Esophagus muscularis mucosa (tissue), 4 donors: ENCODE results near the gene SMIM7. TPM values are rescaled to one million over a fixed set of nuclear protein-coding genes. Genes with fewer than 3 reads are reported as not detected.

Source experiments
- DNase-seq: peaks from one replicate; pipeline ENCODE4 v3.0.0-alpha.2; 2017; ENCODE audit errors: extremely low spot score
- H3K27ac ChIP-seq, 4 donors: fragments of 200-600 bp; sonication (generic); replicated peaks in 1 of 4; 1 replicate in 3 of 4; 2 replicates in 1 of 4; pipeline ENCODE4 v1.5.1; 2016 to 2019; ENCODE audit warnings: mild to moderate bottlenecking in 1 of 4
- H3K27me3 ChIP-seq, 4 donors: fragments of 200-600 bp; sonication (generic); one replicate each; pipeline versions ENCODE4 v1.5.1 to v1.6.0; 2016 to 2019
- H3K36me3 ChIP-seq, 4 donors: fragments of 200-600 bp; sonication (generic); one replicate each; pipeline ENCODE4 v1.5.1; 2016 to 2019
- H3K4me1 ChIP-seq, 4 donors: fragments of 200-600 bp; sonication (generic); one replicate each; pipeline ENCODE4 v1.5.1; 2016 to 2019
- H3K4me3 ChIP-seq, 4 donors: fragments of 200-600 bp; sonication (generic); 1 replicate in 2 of 4; 2 replicates in 2 of 4; pipeline ENCODE4 v1.5.1; 2016 to 2019; ENCODE audit warnings: mild to moderate bottlenecking in 4 of 4, moderate library complexity in 1 of 4
- H3K9me3 ChIP-seq, 4 donors: fragments of 200-600 bp; sonication (generic); 1 replicate in 3 of 4; 2 replicates in 1 of 4; pipeline ENCODE4 v1.5.1; 2016 to 2019
- CTCF ChIP-seq, 3 experiments: fragments of 200-600 bp in 2 of 3; fragments of 450-650 bp in 1 of 3; sonication (generic) in 2 of 3; IDR thresholded peaks; one replicate each; pipeline ENCODE4 v1.5.1; 2017 to 2019; ENCODE audit warnings: antibody characterized with exemption in 3 of 3, mild to moderate bottlenecking in 2 of 3, moderate library complexity in 1 of 3
- EP300 ChIP-seq: sonication (generic); formaldehyde crosslinking; IDR thresholded peaks from one replicate; pipeline ENCODE4 v1.6.1; 2017; ENCODE audit warnings: antibody characterized with exemption
- POLR2A ChIP-seq: fragments of 450-650 bp; IDR thresholded peaks from one replicate; pipeline ENCODE4 v1.6.1; 2017; ENCODE audit warnings: antibody characterized with exemption, moderate library complexity, mild to moderate bottlenecking, low read depth
- POLR2AphosphoS5 ChIP-seq, 2 donors: sonication (generic); formaldehyde crosslinking; IDR thresholded peaks; one replicate each; pipeline ENCODE4 v1.6.1; 2017; ENCODE audit warnings: antibody characterized with exemption in 2 of 2
- WGBS: methylation state at CpG from one replicate; pipeline ENCODE4 v1.1.5; 2018; 5-methylcytosine and 5-hydroxymethylcytosine counted together
- intact Hi-C: fragments of 100-400 bp; cut with DNase I; formaldehyde crosslinking; loops from one replicate; pipeline ENCODE4 v1.15.1; 2023
- total RNA-seq, 4 donors: library from RNA; depleted of rRNA; stranded (reverse); fragments of >200 nt; gene quantifications; one replicate each; pipeline versions ENCODE4 v1.1.0 to v1.2.1, GENCODE V29; 2016

SMIM7 gene
- total RNA-seq, 4 donors from 2014 or later: 58.5 to 85.0 (median 69.8) TPM

GRCh38 chr19:16600824-16601223, 59.1 kb downstream of the SMIM7 start:
- Histone ChIP-seq H3K9me3 (no peaks in the 10 kb centered on the region), H3K27me3 (no peaks in the 10 kb centered on the region), H3K4me1 (peaks cover 36 to 87% (median 49%) of the 10 kb centered on the region in 4 donors), H3K36me3 (no peaks in the 10 kb centered on the region), H3K27ac (no peak overlapping the region), H3K4me3 (no peak overlapping the region)
- DNase-seq: no peak
- 94% methylated on average over 4 of the region's 5 CpGs for WGBS
- intact Hi-C loops: no loop called here
- TF ChIP-seq POLR2A (no peak), EP300 (no peak), POLR2AphosphoS5 (IDR thresholded peaks at IDR 0.05) (no peak)

DNA sequence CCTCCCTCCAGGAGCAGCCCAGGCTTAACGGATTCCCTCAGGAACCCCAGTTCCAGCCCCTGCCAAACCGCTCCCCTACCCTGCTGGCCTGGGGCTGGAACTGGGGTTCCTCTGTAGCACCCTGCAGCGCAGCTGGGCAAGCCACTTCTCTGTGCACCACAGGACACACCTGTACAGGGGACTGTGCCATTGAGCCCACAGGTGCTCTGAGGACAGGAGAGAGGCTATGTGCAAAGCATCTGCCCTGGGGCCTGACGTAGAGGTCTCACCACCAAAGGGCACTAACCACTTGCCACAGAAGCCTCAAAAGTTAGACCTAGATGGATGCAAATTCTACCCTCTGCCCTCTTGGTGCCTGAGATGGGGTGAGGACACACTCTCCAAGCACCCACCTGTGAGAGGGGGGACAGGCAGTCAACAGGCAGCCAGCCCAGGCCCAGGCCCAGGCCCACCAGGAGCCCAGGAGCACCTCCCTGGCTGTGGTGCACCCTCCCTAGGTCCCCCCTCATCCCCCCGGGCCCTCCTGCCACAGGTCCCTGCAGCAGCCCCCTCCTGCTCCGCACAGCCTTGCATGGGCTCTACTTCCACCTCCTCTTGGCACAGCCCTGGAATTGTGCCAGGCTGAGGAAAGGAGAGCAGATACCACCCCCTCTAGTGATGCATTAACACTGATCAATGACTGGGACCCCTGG, 60.1 kb downstream of the SMIM7 start:
- Histone ChIP-seq H3K4me1 (peaks cover 33 to 87% (median 46%) of the 10 kb centered on the region in 4 donors), H3K4me3 (no peak overlapping the region), H3K27ac (no peak overlapping the region), H3K9me3 (no peaks in the 10 kb centered on the region), H3K27me3 (no peaks in the 10 kb centered on the region), H3K36me3 (no peaks in the 10 kb centered on the region)
- 87% methylated on average over 5 of the region's 6 CpGs for WGBS
- intact Hi-C loops: no loop called here
- DNase-seq: no peak
- TF ChIP-seq POLR2A: no peak
- no peak for TF ChIP-seq CTCF (IDR thresholded peaks at IDR 0.05)
- TF ChIP-seq POLR2AphosphoS5 (IDR thresholded peaks at IDR 0.05): no peak
- TF ChIP-seq EP300: no peak

- no peak overlapping the region for H3K4me3 ChIP-seq
- DNase-seq: no peak
- intact Hi-C loops: no loop called here
- H3K36me3 ChIP-seq: no peaks in the 10 kb centered on the region
- 63% methylated on average over 4 of the region's 4 CpGs for WGBS
- peak overlapping the region in 2 of 4 donors; percentile 28 to 51 for H3K27ac ChIP-seq
- no peak for TF ChIP-seq EP300
- no peaks in the 10 kb centered on the region for H3K9me3 ChIP-seq
- H3K4me1 ChIP-seq: peaks cover 42 to 87% (median 54%) of the 10 kb centered on the region in 4 donors
- H3K27me3 ChIP-seq: no peaks in the 10 kb centered on the region
These were observed 61.1 kb downstream of the SMIM7 start for GRCh38 chr19:16598848-16599247.

- H3K4me3 ChIP-seq: no peak overlapping the region
- DNase-seq: no peak
- WGBS: 91% methylated on average over 8 of the region's 9 CpGs
- H3K4me1 ChIP-seq: peaks cover 60 to 94% (median 69%) of the 10 kb centered on the region in 4 donors
- no peak overlapping the region for H3K27ac ChIP-seq
- TF ChIP-seq CTCF (IDR thresholded peaks at IDR 0.05) (no peak), POLR2AphosphoS5 (IDR thresholded peaks at IDR 0.05) (no peak), EP300 (no peak), POLR2A (no peak)
- intact Hi-C loops: no loop called here
- H3K9me3 ChIP-seq: no peaks in the 10 kb centered on the region
- H3K27me3 ChIP-seq: no peaks in the 10 kb centered on the region
- H3K36me3 ChIP-seq: no peaks in the 10 kb centered on the region
These were observed 63.5 kb downstream of the SMIM7 start for GRCh38 chr19:16596399-16596798.

Other genes with a start within 250 kb of the SMIM7 start
- 10 to 100 TPM; 14.2 to 30.8 (median 18.0) TPM for gene EPS15L1, start 188.2 kb downstream of the SMIM7 start, total RNA-seq
- gene CALR3, start 164.0 kb downstream of the SMIM7 start, total RNA-seq: not detected
- gene C19orf44, start 163.8 kb downstream of the SMIM7 start, total RNA-seq: 10 to 100 TPM in 1 of 4 donors, 1 to 10 TPM in 3; 7.0 to 10.4 (median 8.5) TPM
- 10 to 100 TPM in 3 of 4 donors, 1 to 10 TPM in 1; 9.1 to 18.0 (median 12.9) TPM for gene CHERP, start 117.7 kb downstream of the SMIM7 start, total RNA-seq
- 10 to 100 TPM; 22.8 to 39.7 (median 34.0) TPM for gene SLC35E1, start 87.7 kb downstream of the SMIM7 start, total RNA-seq
- gene MED26, start 31.9 kb downstream of the SMIM7 start, total RNA-seq: 10 to 100 TPM in 2 of 4 donors, 1 to 10 TPM in 2; 4.2 to 11.7 (median 8.8) TPM
- 10 to 100 TPM in 1 of 4 donors, 1 to 10 TPM in 3; 6.3 to 10.4 (median 7.7) TPM for gene TMEM38A, start 995 bp upstream of the SMIM7 start, total RNA-seq
- under 1 TPM; under 0.01 to 0.17 (median 0.06) TPM for gene NWD1, start 59.7 kb upstream of the SMIM7 start, total RNA-seq
- gene SIN3B, start 169.3 kb upstream of the SMIM7 start, total RNA-seq: 10 to 100 TPM; 25.3 to 53.9 (median 36.1) TPM
- gene F2RL3, start 228.9 kb upstream of the SMIM7 start, total RNA-seq: 1 to 10 TPM; 2.5 to 6.5 (median 5.0) TPM